ENCODE data around the gene RIN2. TPM values are rescaled to one million over a fixed set of nuclear protein-coding genes. Genes with fewer than 3 reads are reported as not detected.

The RIN2 gene
- 44.6 and 49.5 TPM in 2 replicates for total RNA-seq

GRCh38 chr20:19758133-19758500 is at the start of gene RIN2:
Gene RIN2 (plus strand): TSS chr20:19758258. CDS start chr20:19889602, 131,344 bp downstream.

Measured in bronchial smooth muscle cell (primary cell).